ENCODE results near the gene PRKAG2.
"Not testable (repeated sequence)": the region's sequence is repeated elsewhere in the genome, so short reads cannot be mapped to it uniquely, and the experiment has no call there.

PRKAG2 gene

GRCh38 chr7:151565541-151565940 lies 311.4 kb downstream of the PRKAG2 start:
- DNase-seq: no peak

GRCh38 chr7:151560243-151560642 lies 316.7 kb downstream of the PRKAG2 start:
- no peak for DNase-seq

GRCh38 chr7:151559557-151560183 lies 317.2 kb downstream of the PRKAG2 start:
- DNase-seq: no peak

DNA sequence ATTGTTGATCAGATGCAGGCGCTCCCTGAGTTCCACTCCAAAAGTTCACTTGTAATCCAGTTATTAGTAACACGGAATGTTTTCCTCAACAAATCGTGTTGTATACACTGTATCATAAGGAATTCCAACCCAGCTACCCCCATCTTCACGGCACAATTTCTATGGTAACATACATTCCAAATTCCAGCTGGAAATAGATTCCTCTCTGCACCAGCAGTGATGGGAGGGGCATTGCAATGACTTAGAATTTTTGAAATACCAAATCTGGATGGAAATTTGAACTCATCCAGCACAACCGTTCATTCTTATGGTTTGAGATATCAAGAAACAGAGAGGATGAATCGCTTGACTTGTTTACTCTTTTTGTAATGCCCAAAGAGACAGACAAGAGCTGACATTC lies 318.3 kb downstream of the PRKAG2 start:
- no peak for DNase-seq

GRCh38 chr7:151556592-151556991 lies 320.3 kb downstream of the PRKAG2 start:
- DNase-seq: no peak

DNA sequence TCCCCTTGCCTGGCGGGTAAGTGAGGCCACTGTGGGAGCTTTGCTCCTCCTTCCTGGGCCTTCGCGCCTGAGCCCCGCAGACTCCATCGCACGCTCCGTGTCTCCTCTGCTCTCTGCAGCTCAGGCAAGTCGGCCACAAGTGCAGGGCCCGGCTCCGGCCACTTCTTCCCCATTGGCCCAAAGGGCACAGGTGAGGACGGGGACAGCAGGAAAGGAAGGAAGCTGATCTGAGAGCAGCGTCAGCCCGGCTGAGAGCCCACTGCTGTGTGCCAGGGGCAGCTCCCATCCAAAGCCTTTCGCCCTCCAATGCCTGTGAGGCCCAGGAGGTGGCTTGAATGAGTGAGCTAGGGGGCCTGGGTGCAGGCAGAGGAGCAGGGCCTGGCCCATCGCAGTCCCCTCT lies 323.6 kb downstream of the PRKAG2 start:
- DNase-seq: no peak

- DNase-seq: no peak
Measured at GRCh38 chr7:151552352-151553028, 324.4 kb downstream of the PRKAG2 start.

- no peak for DNase-seq
Measured at GRCh38 chr7:151551820-151552219, 325.1 kb downstream of the PRKAG2 start.

- no peak for DNase-seq
Measured at GRCh38 chr7:151550656-151551286, 326.1 kb downstream of the PRKAG2 start.

GRCh38 chr7:151549644-151550043 lies 327.3 kb downstream of the PRKAG2 start:
- no peak for DNase-seq

DNA sequence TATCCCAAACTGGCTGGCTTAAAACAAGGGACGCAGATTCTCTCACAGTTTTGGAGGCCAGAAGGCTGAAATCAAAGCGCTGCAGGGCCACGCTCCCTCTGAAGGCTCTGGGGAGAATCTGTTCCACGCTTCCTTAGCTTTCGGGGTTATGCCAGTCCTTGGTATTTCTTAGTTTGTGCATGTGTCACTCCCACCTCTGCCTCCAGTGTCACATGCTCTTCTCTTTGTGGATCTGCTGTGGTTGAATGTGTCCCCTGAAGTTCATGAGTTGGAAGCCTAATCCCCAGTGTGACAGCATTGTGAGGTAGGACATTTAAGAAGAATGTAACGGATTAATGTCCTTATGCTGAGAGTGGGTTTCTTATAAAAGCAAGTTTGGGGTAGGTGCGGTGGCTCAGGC lies 327.8 kb downstream of the PRKAG2 start:
- DNase-seq: no peak

- DNase-seq: no peak
Measured at GRCh38 chr7:151544183-151544582, 332.7 kb downstream of the PRKAG2 start.

DNA sequence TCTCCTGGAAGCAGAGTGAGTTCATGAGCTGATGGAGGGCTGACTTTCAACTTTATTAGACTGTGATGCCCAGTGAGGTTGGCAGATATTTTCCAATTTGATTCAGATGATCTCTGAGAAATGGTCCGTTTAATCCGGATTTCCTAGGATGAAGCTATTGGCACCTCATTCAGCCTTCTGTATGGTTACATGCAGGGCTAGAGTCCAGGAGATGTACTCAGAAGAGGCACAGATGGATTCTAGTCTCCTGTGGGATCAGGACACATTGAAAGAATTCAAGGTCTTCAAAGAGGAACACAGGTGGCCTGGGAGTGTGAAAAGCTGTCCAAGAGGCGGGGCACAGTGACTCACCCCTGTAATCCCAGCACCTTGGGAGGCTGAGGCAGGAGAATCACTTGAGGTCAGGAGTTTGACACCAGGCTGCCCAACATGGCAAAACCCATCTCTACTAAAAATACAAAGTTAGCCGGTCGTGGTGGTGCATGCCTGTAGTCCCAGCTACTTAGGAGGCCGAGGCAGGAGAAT lies 334.2 kb downstream of the PRKAG2 start:
- no peak for DNase-seq

GRCh38 chr7:151541709-151542499 lies 335.0 kb downstream of the PRKAG2 start:
- DNase-seq: no peak

DNA sequence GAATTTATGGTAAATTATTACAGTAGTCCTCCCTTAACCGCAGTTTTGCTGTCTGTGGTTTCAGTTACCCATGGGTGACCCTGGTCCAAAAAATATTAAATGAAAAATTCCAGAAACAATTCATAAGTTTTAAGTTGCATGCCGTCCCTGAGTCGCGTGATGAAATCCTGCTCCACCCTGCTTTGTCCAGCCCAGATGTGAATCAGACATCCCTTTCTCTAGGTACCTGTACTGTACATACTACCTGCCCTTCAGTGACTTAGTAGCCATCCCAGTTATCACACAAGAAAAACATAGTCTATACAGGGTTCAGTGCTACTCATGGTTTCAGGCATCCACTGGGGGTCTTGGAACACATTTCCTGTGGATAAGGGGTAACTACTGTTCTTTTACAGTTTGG lies 336.8 kb downstream of the PRKAG2 start:
- DNase-seq: no peak

DNA sequence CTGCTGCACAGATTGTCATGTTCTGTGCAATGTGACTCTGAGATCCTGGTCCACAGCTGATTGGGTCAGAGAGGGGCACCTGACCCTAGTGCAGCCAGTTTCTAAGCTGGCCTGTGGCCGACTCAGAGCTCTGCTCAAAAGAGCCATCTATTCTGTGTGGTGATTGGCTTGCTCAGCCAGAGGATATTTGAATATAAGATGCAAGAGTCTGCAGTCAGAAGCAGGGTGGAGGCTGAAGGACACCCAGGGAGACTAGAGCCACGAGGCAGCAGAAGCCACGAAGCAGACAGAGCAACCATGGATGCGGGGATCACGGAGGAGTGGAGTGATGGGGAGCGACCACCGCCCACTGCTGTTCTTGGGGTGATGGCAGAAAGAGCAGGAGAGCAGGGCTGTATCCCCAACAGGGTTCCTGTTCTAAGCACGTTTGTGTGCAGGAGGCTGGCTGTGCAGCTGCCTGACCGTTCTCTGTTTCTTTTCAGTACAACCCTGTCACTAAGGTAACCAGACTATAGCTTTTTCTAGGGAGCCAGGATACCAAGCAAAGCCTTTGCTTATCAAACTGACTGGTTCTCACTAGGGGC lies 337.7 kb downstream of the PRKAG2 start:
- no peak for DNase-seq

DNA sequence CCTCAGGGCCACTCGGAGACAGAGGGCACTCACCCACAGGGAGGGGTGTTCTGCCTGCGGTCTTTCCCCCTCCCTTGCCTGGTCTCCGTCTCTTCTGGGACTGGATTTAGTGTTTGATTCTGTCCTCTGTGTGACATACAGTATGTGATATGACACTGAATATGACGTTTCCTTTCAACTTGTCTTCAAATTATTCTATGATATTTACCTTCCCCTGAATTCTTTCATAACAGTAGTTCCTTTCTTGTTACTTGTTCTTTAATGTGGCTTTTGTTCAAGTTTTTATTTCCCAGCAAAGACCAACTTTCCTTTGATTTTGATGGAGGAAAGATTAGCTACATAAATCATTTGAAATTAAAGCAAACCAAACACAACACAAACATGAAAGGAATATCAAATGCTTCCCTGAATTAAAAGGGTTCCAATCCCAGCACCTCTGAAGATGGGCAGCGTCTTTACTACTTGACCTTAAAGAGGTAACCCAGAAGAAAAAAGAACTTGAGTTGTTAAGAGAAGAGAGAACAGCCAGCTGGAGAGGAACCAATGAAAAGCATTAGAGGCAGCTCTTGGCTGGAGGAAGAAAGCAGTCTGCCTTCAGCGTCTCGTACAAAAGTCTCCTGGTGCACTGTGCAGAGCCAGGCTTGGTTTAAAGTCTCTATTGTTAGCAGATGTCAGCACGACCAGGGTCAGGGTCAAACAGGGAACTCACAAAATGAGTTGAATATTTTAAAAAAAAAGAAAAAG lies 338.9 kb downstream of the PRKAG2 start:
- DNase-seq: no peak

DNA sequence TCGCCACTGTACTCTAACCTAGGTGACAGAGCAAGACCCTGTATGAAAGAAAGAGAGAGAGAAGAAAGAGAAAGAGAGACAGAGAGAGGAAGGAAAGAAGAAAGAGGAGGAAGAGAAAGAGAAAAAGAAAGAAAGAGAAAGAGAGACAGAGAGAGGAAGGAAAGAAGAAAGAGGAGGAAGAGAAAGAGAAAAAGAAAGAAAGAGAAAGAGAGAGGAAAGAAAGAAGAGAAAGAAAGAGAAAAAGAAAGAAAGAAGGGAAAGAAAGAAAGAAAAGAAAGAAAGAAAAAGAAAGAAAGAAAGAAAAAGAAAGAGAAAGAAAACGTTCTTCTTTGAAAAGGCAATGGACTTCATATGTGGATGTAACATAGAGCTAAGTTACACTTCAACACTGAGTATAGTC lies 340.7 kb downstream of the PRKAG2 start:
- DNase-seq: not testable (repeated sequence)

- no peak for DNase-seq
Measured at GRCh38 chr7:151529842-151530241, 347.1 kb downstream of the PRKAG2 start.

DNA sequence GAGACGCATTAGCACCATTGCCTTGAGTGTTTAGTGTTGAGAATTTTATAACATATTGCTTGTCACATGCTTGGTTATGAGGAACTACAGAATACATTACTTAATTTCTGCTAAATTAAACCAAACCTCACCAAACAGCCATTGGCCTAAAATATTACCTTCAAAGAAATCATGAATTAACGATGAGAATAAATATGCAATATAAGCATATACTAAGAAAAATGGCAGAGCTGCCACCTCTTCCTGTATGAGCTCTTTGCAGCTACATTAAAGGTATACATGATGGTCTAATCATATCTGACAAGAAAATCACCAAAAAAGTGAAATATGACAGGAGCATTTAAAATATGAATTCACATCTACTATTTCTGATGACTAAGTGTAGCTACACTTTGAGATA lies 352.1 kb downstream of the PRKAG2 start:
- DNase-seq: no peak

DNA sequence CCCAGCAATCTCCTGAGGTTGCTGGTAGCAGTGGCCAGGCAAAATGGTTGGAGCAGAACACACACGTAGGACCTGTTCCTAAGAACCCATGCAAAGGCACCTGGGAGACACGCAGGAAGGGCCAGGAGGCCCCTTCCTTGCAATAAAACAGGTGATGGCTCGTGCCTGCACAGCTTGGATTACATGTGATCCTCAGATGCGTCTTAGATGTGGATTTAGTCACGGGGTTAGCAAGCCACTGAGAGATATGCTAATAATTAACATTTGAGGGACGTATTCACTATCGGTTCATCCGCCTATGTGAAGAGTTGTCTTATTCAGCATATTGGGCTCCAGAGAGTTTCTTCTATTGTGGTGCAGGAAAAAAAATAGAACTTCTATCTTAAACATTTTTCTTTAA lies 352.6 kb downstream of the PRKAG2 start:
- no peak for DNase-seq

All from stimulated activated CD4-positive, alpha-beta T cell treated with anti-CD3 and anti-CD28 coated beads, Interleukin-4, amount 100 ng/mL, for 24 hours (primary cell).